Esophagus squamous epithelium (tissue), 5 donors: Measurements from ENCODE around the gene CDHR2. TPM values are rescaled to one million over a fixed set of nuclear protein-coding genes. Genes with fewer than 3 reads are reported as not detected.

Experiments
- DNase-seq: peaks from one replicate; lab custom pipeline; 2025; lab: John Stamatoyannopoulos, UW
- H3K27ac ChIP-seq, 4 donors: fragments of 200-600 bp; sonication (generic); one replicate each; pipeline ENCODE4 v1.5.1; 2016 to 2019; ENCODE audit warnings: mild to moderate bottlenecking in 1 of 4
- H3K27me3 ChIP-seq, 4 donors: fragments of 200-600 bp; sonication (generic); 1 replicate in 3 of 4; 2 replicates in 1 of 4; pipeline versions ENCODE4 v1.5.1 to v1.6.0; 2017 to 2021; ENCODE audit warnings: antibody characterized with exemption in 1 of 4
- H3K36me3 ChIP-seq, 3 donors: fragments of 200-600 bp; sonication (generic); one replicate each; pipeline ENCODE4 v1.5.1; 2016 to 2019
- H3K4me1 ChIP-seq, 3 donors: fragments of 200-600 bp; sonication (generic); one replicate each; pipeline ENCODE4 v1.5.1; 2017 to 2019
- H3K4me3 ChIP-seq, 4 donors: fragments of 200-600 bp; sonication (generic); 1 replicate in 3 of 4; 2 replicates in 1 of 4; pipeline ENCODE4 v1.5.1; 2016 to 2019; ENCODE audit warnings: mild to moderate bottlenecking in 2 of 4, moderate library complexity in 1 of 4
- H3K9me3 ChIP-seq, 3 donors: fragments of 200-600 bp; sonication (generic); one replicate each; pipeline ENCODE4 v1.5.1; 2016 to 2019
- CTCF ChIP-seq, 6 experiments: fragments of 450-650 bp in 4 of 6; fragments of 200-600 bp in 2 of 6; sonication (generic) in 2 of 6; IDR thresholded peaks; one replicate each; pipeline ENCODE4 v1.5.1; 2016 to 2019; ENCODE audit warnings: antibody characterized with exemption in 6 of 6, mild to moderate bottlenecking in 4 of 6, moderate library complexity in 4 of 6
- POLR2A ChIP-seq, 4 donors: fragments of 450-650 bp; IDR thresholded peaks; one replicate each; pipeline ENCODE4 v1.6.1; 2017; ENCODE audit warnings: antibody characterized with exemption in 4 of 4, mild to moderate bottlenecking in 4 of 4, moderate library complexity in 3 of 4
- WGBS, 2 donors: methylation state at CpG; one replicate each; pipeline ENCODE4 v1.1.5; 2018; 5-methylcytosine and 5-hydroxymethylcytosine counted together
- intact Hi-C: fragments of 100-400 bp; cut with DNase I; formaldehyde crosslinking; loops from one replicate; pipeline ENCODE4 v1.15.0; 2022
- total RNA-seq, 4 donors: library from RNA; depleted of rRNA; stranded (reverse); fragments of >200 nt; gene quantifications; one replicate each; pipeline ENCODE4 v1.1.0, GENCODE V29; 2016
- donor health status: DM: yes; HTN: yes; CAD: no.

Gene CDHR2
- total RNA-seq, 4 donors from 2014 or later = under 0.01 TPM; not detected in 3

- no peaks in the 10 kb centered on the region for H3K9me3 ChIP-seq
- 68 to 82% methylated on average over 3 of the region's 6 CpGs for WGBS, 2 donors
- peak overlapping the region in 1 of 4 donors; percentile 17 for H3K27ac ChIP-seq
- peaks cover 3 to 37% (median 18%) of the 10 kb centered on the region in 3 donors for H3K36me3 ChIP-seq
- H3K4me3 ChIP-seq = no peak overlapping the region
- TF ChIP-seq POLR2A (IDR thresholded peaks at IDR 0.05) (no peak), CTCF (IDR thresholded peaks at IDR 0.05) (no peak)
- intact Hi-C loops = no loop called here
- no peak for DNase-seq
- peaks cover 11 to 29% (median 13%) of the 10 kb centered on the region in 3 donors for H3K4me1 ChIP-seq
- no peaks in the 10 kb centered on the region for H3K27me3 ChIP-seq
Measured at GRCh38 chr5:176524138-176524537, 25.0 kb upstream of the CDHR2 start.

GRCh38 chr5:176524987-176525386 lies 24.2 kb upstream of the CDHR2 start:
- TF ChIP-seq POLR2A (IDR thresholded peaks at IDR 0.05) (no peak), CTCF (IDR thresholded peaks at IDR 0.05) (no peak)
- peaks cover 10 to 45% (median 26%) of the 10 kb centered on the region in 3 donors for H3K36me3 ChIP-seq
- H3K4me1 ChIP-seq = peaks cover 15 to 37% (median 17%) of the 10 kb centered on the region in 3 donors
- H3K4me3 ChIP-seq = no peak overlapping the region
- 89 to 95% methylated on average over 11 to 15 of the region's 15 CpGs for WGBS, 2 donors
- intact Hi-C loops = no loop called here
- no peaks in the 10 kb centered on the region for H3K9me3 ChIP-seq
- H3K27ac ChIP-seq = no peak overlapping the region
- H3K27me3 ChIP-seq = no peaks in the 10 kb centered on the region
- DNase-seq = no peak

GRCh38 chr5:176525677-176526076 lies 23.5 kb upstream of the CDHR2 start:
- no peak for DNase-seq
- Histone ChIP-seq H3K4me3 (no peak overlapping the region), H3K4me1 (peaks cover 15 to 44% (median 21%) of the 10 kb centered on the region in 3 donors), H3K27me3 (no peaks in the 10 kb centered on the region), H3K27ac (no peak overlapping the region), H3K36me3 (peaks cover 10 to 52% (median 33%) of the 10 kb centered on the region in 3 donors), H3K9me3 (no peaks in the 10 kb centered on the region)
- no peak for TF ChIP-seq POLR2A (IDR thresholded peaks at IDR 0.05)
- no peak for TF ChIP-seq CTCF (IDR thresholded peaks at IDR 0.05)
- WGBS, 2 donors = 92 to 98% methylated on average over 8 to 9 of the region's 9 CpGs
- intact Hi-C loops = no loop called here

- H3K27ac ChIP-seq = no peak overlapping the region
- no peaks in the 10 kb centered on the region for H3K9me3 ChIP-seq
- 88 to 96% methylated on average over 8 to 9 of the region's 9 CpGs for WGBS, 2 donors
- no peak overlapping the region for H3K4me3 ChIP-seq
- H3K4me1 ChIP-seq = peaks cover 15 to 52% (median 29%) of the 10 kb centered on the region in 3 donors
- DNase-seq = no peak
- no peaks in the 10 kb centered on the region for H3K27me3 ChIP-seq
- TF ChIP-seq CTCF (IDR thresholded peaks at IDR 0.05) (no peak), POLR2A (IDR thresholded peaks at IDR 0.05) (no peak)
- peaks cover 16 to 60% (median 40%) of the 10 kb centered on the region in 3 donors for H3K36me3 ChIP-seq
- intact Hi-C loops = no loop called here
Measured at GRCh38 chr5:176526462-176526861, 22.7 kb upstream of the CDHR2 start.

- Histone ChIP-seq H3K27ac (no peak overlapping the region), H3K36me3 (peaks cover 17 to 70% (median 46%) of the 10 kb centered on the region in 3 donors), H3K27me3 (no peaks in the 10 kb centered on the region), H3K4me1 (peaks cover 24 to 59% (median 39%) of the 10 kb centered on the region in 3 donors), H3K9me3 (no peaks in the 10 kb centered on the region), H3K4me3 (no peak overlapping the region)
- DNase-seq = no peak
- intact Hi-C loops = no loop called here
- no peak for TF ChIP-seq POLR2A (IDR thresholded peaks at IDR 0.05)
- TF ChIP-seq CTCF (IDR thresholded peaks at IDR 0.05) = no peak
- WGBS, 2 donors = 65 to 68% methylated on average over 8 to 15 of the region's 34 CpGs
Measured at GRCh38 chr5:176527246-176528222, 21.6 kb upstream of the CDHR2 start.
